Measurements from ENCODE around the gene ELN.

ELN gene

DNA sequence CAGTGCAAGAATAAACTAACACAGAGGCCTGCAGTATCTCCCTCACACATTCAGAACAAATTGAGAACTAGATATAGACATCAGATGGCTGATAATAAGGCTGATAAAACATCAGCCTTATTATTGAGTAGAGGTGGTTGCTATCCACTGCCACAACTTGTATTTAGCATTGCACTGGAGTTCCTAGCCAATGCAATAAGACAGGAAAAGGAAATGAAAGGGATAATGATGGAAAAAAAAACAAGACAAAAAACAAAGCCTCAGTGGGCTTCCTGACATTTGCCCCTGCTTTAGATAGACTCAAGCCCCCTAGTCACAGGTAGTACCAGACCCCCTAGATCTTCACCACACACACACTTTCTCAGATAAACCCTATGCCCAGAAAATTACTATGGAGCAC, 33.2 kb upstream of the ELN start:
- no peak overlapping the region for H3K4me3 Mint-ChIP-seq
- no peaks in the 10 kb centered on the region for H3K36me3 Mint-ChIP-seq (ENCODE audit: low read depth)
- H3K9me3 Mint-ChIP-seq, result peaks cover 15% of the 10 kb centered on the region
- H3K27me3 Mint-ChIP-seq, result peaks cover 19% of the 10 kb centered on the region
- no peaks in the 10 kb centered on the region for H3K4me1 Mint-ChIP-seq (ENCODE audit: low read depth)
- no peak for DNase-seq
- no peak overlapping the region for H3K27ac Mint-ChIP-seq

DNA sequence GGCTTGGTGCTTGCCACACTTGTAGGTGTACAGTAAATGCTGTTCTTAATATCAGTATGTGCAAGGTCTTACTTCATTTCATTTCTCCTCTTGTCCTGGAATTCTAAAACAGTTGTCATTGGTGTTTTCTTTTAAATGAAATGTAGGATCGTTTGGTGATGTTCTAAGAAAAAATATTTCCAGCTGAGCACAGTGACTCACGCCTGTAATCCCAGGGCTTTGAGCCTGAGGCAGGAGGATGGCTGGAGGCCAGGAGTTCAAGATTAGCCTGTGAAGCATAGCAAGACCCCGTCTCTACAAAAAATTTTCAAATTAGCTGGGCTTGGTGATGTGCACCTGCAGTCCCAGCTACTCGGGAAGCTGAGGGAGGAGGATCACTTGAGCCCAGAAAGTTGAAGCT, 32.6 kb upstream of the ELN start:
- peaks cover 15% of the 10 kb centered on the region for H3K9me3 Mint-ChIP-seq
- H3K4me1 Mint-ChIP-seq (ENCODE audit: low read depth), result no peaks in the 10 kb centered on the region
- peaks cover 19% of the 10 kb centered on the region for H3K27me3 Mint-ChIP-seq
- no peak overlapping the region for H3K27ac Mint-ChIP-seq
- H3K4me3 Mint-ChIP-seq, result no peak overlapping the region
- no peak for DNase-seq
- H3K36me3 Mint-ChIP-seq (ENCODE audit: low read depth), result no peaks in the 10 kb centered on the region

DNA sequence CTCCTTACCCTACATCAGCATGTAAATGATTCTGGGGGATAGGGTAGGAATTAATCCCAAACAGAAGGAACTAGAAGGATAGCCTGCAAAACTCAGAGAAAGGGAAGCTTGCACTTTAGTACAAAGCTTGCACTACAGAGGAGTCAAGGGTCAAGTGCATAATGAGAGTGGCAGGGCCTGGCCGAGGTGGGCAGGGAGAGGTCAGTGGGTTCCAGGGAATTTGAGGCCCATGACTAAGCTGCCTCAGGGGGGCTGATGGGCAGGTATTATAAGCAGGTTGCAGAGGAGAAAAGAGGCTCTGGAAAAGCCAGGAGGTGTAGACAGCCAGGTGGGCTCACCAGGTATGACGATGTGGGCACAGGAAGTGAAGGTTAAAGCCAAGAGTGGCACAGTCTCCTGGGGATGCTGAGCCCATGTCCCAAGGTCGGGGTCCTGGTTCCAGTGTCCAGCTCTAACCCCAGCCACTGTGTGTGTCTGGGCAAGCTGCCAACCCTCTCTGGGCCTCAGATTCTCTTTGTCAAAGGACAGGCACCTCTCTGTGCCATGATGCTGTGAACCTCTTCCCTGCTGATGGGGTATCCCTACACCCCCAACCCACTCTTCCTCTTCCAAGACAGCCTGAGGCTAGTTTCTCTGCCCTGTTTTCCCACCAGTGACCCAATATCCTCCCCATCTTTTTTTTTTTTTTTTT, 32.0 kb upstream of the ELN start:
- Mint-ChIP-seq H3K4me3 (no peak overlapping the region), H3K27me3 (peaks cover 19% of the 10 kb centered on the region), H3K36me3 (ENCODE audit: low read depth) (no peaks in the 10 kb centered on the region), H3K27ac (no peak overlapping the region), H3K4me1 (ENCODE audit: low read depth) (no peaks in the 10 kb centered on the region), H3K9me3 (peaks cover 15% of the 10 kb centered on the region)
- DNase-seq, result no peak

DNA sequence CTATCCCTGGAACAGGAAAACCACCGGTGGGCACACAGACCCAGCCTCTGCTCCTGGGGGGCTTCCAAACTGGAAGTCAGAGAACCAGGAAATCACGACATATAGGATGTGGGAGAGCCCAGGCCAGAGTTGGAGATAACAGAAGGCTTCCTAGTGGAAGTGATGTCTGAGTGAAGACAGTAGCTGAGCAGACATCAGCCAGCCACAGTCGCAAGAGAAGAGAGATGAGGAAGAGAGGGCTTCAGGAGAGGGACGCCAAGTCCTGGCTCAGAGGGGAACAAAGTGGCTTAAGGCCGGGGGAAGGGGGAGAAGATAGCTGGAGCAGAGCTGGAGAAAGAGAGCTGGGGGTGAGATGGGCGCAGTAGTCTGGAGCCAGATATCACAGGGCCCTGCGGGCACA, 30.9 kb upstream of the ELN start:
- Mint-ChIP-seq H3K36me3 (ENCODE audit: low read depth) (no peaks in the 10 kb centered on the region), H3K4me1 (ENCODE audit: low read depth) (no peaks in the 10 kb centered on the region), H3K4me3 (no peak overlapping the region), H3K27me3 (peaks cover 23% of the 10 kb centered on the region), H3K9me3 (peaks cover 15% of the 10 kb centered on the region), H3K27ac (no peak overlapping the region)
- no peak for DNase-seq

DNA sequence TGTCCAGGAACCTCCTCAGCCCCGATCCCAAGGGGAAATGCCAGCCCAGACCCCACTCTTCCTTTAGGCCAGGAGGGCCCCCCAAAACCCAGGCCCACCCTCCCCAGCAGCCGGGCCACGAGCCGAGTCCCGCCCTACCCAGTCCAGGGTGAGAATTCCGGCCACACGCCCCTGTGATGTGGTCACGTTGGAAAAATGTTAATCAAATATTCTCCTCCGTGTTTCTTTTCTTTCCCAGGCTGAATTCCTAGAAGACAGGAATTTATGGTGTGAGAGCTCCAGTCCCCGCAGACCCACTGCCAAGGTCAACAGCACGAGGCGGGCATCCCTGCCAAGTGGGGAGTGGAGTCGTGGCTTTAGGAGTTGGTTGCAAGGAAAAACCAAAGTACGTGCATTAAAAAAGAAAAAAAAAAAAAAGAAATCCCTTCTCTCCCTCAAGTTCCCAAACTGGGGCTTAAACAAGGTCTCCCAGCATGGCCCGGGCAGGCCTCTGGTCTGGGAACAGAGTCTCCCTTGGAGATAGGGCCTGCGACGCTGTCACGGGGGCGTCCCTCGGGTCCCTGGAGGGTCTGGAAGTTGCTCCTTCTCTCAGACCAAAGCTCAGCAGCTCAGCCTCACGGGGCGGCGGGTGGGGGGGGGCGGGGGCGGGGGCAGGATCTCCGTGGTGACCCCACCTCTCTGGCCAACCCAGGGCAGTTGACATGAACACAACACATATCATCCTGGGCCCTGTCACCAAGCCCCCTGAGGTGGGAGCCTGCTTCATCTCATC, 28.1 kb upstream of the ELN start:
- H3K27me3 Mint-ChIP-seq, result peaks cover 27% of the 10 kb centered on the region
- H3K27ac Mint-ChIP-seq, result no peak overlapping the region
- DNase-seq, result no peak
- H3K4me1 Mint-ChIP-seq (ENCODE audit: low read depth), result peaks cover 6% of the 10 kb centered on the region
- H3K36me3 Mint-ChIP-seq (ENCODE audit: low read depth), result no peaks in the 10 kb centered on the region
- peaks cover 5% of the 10 kb centered on the region for H3K9me3 Mint-ChIP-seq
- H3K4me3 Mint-ChIP-seq, result no peak overlapping the region

DNA sequence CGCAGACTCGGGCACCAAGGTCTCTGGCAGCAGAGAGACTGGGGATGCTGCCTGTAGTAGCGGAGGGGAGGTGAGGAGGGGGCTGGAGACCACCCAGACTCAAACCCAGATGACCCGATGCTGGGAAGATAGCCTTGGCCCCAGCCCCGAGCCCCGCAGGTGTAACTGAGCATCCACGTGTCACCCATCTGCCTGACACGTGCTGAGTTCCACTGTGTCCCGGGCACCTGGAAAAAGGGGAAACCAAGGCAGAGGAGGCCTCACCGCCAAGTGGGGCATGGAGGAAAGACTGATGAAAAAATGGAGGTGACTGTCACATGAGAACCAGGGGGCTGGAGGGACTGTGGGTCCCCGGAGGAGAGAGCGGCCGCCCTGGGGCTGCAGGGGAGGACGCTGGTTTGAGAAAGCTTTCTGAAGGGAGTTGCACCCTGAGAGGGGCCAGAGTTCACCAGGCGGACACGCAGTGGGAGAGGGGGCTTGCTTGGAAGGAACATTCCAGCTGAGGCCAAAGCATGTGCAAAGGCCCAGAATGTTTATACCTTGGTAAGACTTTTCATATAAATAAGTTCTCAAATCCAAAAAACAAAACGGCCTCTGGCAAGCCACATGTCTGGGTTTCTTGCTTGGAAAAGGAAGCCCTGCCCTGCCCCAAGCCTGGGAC, 27.4 kb upstream of the ELN start:
- Mint-ChIP-seq H3K27me3 (peaks cover 27% of the 10 kb centered on the region), H3K36me3 (ENCODE audit: low read depth) (no peaks in the 10 kb centered on the region), H3K4me3 (no peak overlapping the region), H3K9me3 (no peaks in the 10 kb centered on the region), H3K27ac (no peak overlapping the region), H3K4me1 (ENCODE audit: low read depth) (peaks cover 6% of the 10 kb centered on the region)
- no peak for DNase-seq

DNA sequence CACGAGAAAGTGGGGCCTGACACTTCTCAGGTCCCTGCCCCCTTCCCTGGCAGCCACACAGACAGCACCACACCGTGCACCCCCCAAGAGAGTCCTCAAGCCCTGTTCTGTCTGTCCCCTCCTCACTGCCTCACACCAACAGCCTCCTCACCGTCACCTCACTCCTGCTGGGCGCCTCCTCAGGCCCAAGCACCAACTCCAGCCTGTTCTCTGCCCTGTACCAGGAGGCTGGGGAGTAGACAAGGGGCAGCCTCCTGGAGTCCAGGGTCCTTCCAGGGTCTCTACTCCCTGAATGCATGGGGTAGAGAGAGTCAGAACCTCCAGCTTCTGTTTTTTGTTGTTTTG, 26.9 kb upstream of the ELN start:
- Mint-ChIP-seq H3K27me3 (peaks cover 23% of the 10 kb centered on the region), H3K36me3 (ENCODE audit: low read depth) (no peaks in the 10 kb centered on the region), H3K9me3 (no peaks in the 10 kb centered on the region), H3K27ac (no peak overlapping the region), H3K4me1 (ENCODE audit: low read depth) (peaks cover 6% of the 10 kb centered on the region), H3K4me3 (no peak overlapping the region)
- DNase-seq, result no peak

DNA sequence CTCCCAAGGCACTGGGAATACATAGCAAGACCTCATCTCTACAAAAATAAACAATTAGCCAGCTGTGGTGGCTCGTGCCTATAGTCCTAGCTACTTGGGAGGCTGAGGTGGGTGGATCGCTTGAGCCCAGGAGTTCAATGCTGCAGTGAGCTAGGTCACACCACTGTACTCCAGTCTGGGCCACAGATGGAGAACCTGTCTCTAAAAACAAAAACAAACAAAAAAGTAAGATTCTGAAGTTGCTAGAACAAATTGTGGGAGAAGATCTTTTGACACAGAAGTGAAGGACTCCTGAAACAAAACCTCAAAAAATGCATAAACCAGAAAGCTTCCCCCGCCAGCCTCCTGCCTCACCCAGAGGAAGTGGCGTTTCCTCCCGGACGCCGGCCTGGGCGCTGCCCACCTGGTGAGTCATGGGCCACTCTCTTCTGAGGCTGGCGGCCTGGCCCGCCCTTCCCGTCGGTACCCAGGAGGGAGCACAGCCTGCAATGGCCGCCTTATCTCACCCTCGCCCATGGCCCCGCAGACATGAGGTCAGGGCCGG, 25.4 kb upstream of the ELN start:
- no peak overlapping the region for H3K4me3 Mint-ChIP-seq
- peaks cover 13% of the 10 kb centered on the region for H3K27me3 Mint-ChIP-seq
- H3K27ac Mint-ChIP-seq, result no peak overlapping the region
- H3K36me3 Mint-ChIP-seq (ENCODE audit: low read depth), result no peaks in the 10 kb centered on the region
- peak; percentile 35 for DNase-seq
- no peaks in the 10 kb centered on the region for H3K9me3 Mint-ChIP-seq
- peaks cover 6% of the 10 kb centered on the region for H3K4me1 Mint-ChIP-seq (ENCODE audit: low read depth)

DNA sequence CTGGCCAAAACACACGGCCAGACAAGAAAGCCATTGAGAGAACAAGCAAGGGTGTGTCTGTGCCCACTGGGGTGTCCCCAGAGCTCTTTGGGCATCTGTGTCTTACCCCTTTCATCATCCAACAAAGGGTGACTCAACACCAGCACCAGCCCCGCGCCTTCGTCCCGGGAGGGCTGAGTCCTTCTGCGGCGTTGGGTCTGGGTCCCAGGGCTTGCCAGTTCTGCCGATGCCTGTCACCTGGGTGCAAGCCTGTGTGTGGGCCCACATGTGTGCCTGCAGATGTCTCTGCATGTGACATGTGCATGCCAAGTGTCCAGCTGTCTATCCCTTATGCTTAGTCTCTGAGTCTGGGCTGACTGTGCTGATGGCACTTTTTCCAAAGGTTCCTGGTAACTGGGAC, 24.4 kb upstream of the ELN start:
- H3K27me3 Mint-ChIP-seq, result peaks cover 8% of the 10 kb centered on the region
- H3K9me3 Mint-ChIP-seq, result no peaks in the 10 kb centered on the region
- no peak for DNase-seq
- no peak overlapping the region for H3K4me3 Mint-ChIP-seq
- H3K27ac Mint-ChIP-seq, result no peak overlapping the region
- H3K4me1 Mint-ChIP-seq (ENCODE audit: low read depth), result peaks cover 6% of the 10 kb centered on the region
- no peaks in the 10 kb centered on the region for H3K36me3 Mint-ChIP-seq (ENCODE audit: low read depth)

DNA sequence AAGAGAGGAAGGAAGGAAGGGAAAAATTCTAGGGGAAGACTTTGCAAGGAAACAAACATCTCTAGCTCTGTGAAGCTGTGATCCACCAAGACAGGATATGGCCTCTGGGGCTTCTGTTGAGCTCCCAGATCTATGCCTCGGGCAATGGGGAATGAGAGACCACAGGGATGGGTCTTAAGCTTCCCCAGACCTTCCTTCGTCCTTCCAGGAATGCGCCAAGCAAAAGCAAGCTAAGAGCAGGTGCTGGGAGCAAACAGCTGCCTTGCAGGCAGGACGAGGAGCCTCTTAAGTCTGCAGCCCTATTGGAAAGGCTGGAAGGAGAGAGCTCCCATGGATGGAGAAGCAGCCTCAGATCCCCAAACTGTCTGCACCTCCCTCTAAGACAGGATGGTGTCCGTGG, 21.9 kb upstream of the ELN start:
- Mint-ChIP-seq H3K4me1 (ENCODE audit: low read depth) (peaks cover 6% of the 10 kb centered on the region), H3K36me3 (ENCODE audit: low read depth) (no peaks in the 10 kb centered on the region), H3K27ac (no peak overlapping the region), H3K4me3 (no peak overlapping the region), H3K27me3 (peaks cover 8% of the 10 kb centered on the region), H3K9me3 (no peaks in the 10 kb centered on the region)
- DNase-seq, result no peak

DNA sequence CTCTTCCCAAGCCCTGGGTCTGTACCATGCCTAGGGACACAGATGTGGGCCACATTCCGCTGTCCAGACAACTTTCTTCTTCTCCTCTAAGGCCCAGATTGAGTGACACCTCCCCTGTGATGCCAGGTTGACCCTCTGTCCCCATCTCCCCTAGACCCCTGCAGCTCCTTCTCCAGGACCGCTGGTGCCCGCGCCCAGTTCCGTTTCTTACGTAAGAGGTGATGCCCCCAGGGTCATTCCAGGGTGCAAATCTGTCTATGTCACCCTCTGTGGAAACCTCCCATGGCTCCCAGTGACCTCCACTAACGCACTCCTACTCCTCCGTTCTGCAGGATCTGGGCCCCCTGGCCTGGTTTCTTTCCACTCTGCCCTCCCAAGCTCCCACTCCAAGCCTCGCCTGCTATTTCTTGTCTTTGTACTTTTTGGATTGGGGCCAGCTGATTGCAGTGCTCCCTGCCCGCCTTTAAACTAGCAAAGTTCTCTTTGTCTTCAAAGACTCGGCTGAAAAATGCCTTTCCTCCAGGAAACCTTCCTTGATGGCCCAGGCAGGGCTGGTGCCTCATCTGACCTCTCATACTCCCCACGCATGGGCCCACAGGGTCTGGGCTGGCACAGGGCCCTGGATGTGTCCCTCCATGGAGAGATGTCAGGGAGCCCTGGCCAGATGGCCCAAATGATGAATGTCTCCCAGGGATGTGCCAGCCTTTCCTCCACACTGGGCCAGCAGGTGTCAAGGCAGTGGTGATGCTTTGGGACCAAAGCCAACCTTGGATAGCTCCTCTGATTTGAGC, 21.3 kb upstream of the ELN start:
- Mint-ChIP-seq H3K9me3 (no peaks in the 10 kb centered on the region), H3K27ac (no peak overlapping the region), H3K4me1 (ENCODE audit: low read depth) (peaks cover 6% of the 10 kb centered on the region), H3K36me3 (ENCODE audit: low read depth) (no peaks in the 10 kb centered on the region), H3K4me3 (no peak overlapping the region), H3K27me3 (peaks cover 8% of the 10 kb centered on the region)
- DNase-seq, result no peak

DNA sequence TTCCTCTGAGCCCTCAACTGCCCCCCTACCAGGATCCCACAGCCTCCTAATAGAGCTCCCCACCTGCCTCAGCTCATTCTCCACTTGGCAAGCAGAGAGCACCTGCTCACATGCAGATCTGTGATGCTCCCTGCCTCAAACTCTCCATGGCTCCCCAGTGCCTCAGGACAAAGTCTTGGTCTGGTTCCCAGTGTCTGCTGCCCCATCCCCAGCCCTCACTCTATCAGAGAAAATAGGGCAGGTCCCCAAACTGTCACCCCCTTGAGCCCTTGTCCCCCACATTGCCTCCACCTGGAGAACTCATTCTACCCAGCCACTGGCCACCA, 20.8 kb upstream of the ELN start:
- H3K36me3 Mint-ChIP-seq (ENCODE audit: low read depth), result no peaks in the 10 kb centered on the region
- peaks cover 6% of the 10 kb centered on the region for H3K4me1 Mint-ChIP-seq (ENCODE audit: low read depth)
- no peaks in the 10 kb centered on the region for H3K9me3 Mint-ChIP-seq
- H3K4me3 Mint-ChIP-seq, result no peak overlapping the region
- no peak overlapping the region for H3K27ac Mint-ChIP-seq
- H3K27me3 Mint-ChIP-seq, result peaks cover 4% of the 10 kb centered on the region
- no peak for DNase-seq

DNA sequence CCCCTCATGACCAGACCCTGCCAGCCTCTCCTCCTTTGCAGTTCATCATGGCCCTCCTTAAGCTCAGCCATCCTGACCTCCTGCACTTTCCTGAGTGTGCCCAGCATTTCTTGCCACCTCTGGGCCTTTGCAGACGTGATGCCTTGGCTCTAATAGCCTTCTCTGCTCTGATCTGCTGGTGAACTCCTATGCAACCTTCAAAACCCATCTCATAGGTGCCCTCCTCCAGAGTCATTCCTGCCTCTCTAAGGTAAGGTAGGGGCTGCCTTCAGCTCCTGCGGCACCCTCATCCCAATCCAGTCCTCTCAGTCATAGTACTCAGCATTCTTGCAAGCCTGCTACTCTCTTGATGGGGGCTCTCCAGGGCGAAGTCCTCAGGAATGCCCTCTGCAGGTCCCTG, 19.3 kb upstream of the ELN start:
- Mint-ChIP-seq H3K36me3 (ENCODE audit: low read depth) (no peaks in the 10 kb centered on the region), H3K4me1 (ENCODE audit: low read depth) (no peaks in the 10 kb centered on the region), H3K9me3 (no peaks in the 10 kb centered on the region), H3K4me3 (no peak overlapping the region), H3K27me3 (no peaks in the 10 kb centered on the region), H3K27ac (no peak overlapping the region)
- DNase-seq, result no peak

DNA sequence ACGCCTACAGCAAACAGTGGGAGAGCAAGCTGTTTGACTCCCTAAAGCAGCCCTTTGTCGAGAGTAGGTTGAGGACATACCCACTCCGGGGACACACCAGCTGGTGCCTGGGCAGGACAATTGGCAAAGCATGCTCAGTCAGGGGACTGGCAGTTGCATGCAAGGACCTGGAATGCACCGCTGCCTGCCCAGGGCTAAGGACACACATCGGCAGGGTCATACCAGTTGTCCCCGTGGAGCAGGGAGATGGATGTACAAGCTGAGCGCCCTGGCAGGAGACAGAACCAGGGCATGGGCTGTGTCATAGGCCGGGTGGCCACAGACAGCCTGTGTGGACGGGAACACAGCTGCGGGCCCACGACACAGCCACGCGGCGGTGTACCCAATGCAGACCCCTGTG, 18.3 kb upstream of the ELN start:
- Mint-ChIP-seq H3K36me3 (ENCODE audit: low read depth) (no peaks in the 10 kb centered on the region), H3K4me1 (ENCODE audit: low read depth) (no peaks in the 10 kb centered on the region), H3K4me3 (no peak overlapping the region), H3K27ac (no peak overlapping the region), H3K9me3 (no peaks in the 10 kb centered on the region), H3K27me3 (no peaks in the 10 kb centered on the region)
- no peak for DNase-seq
